H1 (cell line): ENCODE measurements around the gene FOXN1. TPM values are rescaled to one million over a fixed set of nuclear protein-coding genes. Genes with fewer than 3 reads are reported as not detected.

Experiments used
- CTCF ChIA-PET: fragments of 300-600 bp; sonication (Branson Sonifier 250); formaldehyde crosslinking; loops from one replicate; lab custom pipeline; 2021; ENCODE audit not compliant: partially characterized antibody; lab: Charles Lee
- POLR2A ChIA-PET: fragments of 300-600 bp; sonication (Branson Sonifier 250); formaldehyde crosslinking; loops from one replicate; lab custom pipeline; 2021; ENCODE audit warnings: inconsistent platforms; ENCODE audit not compliant: partially characterized antibody; lab: Charles Lee
- DNase-seq, 2 experiments: peaks; one replicate each; pipeline versions ENCODE4 v3.0.0 to v3.0.0-alpha.2; 2010 to 2022; ENCODE audit warnings: low spot score in 2 of 2, low read depth in 1 of 2, mixed read lengths in 1 of 2
- FAIRE-seq: peaks from 2 replicates; lab custom pipeline; 2011; peaks lifted over from hg19 to GRCh38; lab: Jason Lieb, UNC
- H2AFZ ChIP-seq: 2 replicates; pipeline ENCODE4 v1.8.1; 2012; ENCODE audit warnings: low read length, inconsistent platforms
- H2AK5ac ChIP-seq: 2 replicates; pipeline ENCODE4 v1.6.1; 2013; ENCODE audit warnings: low read depth, low read length
- H2BK120ac ChIP-seq: replicated peaks from 2 replicates; pipeline ENCODE3; 2013; ENCODE audit warnings: low read depth, low read length, inconsistent platforms
- H2BK12ac ChIP-seq: 2 replicates; pipeline ENCODE4 v1.6.1; 2013; ENCODE audit warnings: low read depth, low read length
- H2BK15ac ChIP-seq: 2 replicates; pipeline ENCODE4 v1.6.1; 2013; ENCODE audit warnings: low read length
- H2BK20ac ChIP-seq: 2 replicates; pipeline ENCODE4 v1.6.1; 2013; ENCODE audit warnings: low read length
- H2BK5ac ChIP-seq: 2 replicates; pipeline ENCODE4 v1.6.1; 2013; ENCODE audit warnings: low read depth, low read length
- H3K14ac ChIP-seq: 2 replicates; pipeline ENCODE4 v1.6.1; 2013; ENCODE audit warnings: inconsistent platforms; ENCODE audit not compliant: insufficient read length
- H3K18ac ChIP-seq: 2 replicates; pipeline ENCODE4 v1.6.1; 2013; ENCODE audit warnings: low read length; ENCODE audit errors: extremely low read depth
- H3K23ac ChIP-seq: 2 replicates; pipeline ENCODE4 v1.6.1; 2013; ENCODE audit warnings: inconsistent platforms; ENCODE audit not compliant: insufficient read length
- H3K23me2 ChIP-seq: 2 replicates; pipeline ENCODE4 v1.6.1; 2013; ENCODE audit warnings: low read depth, low read length
- H3K27ac ChIP-seq: 2 replicates; pipeline ENCODE4 v1.6.1; 2011; ENCODE audit warnings: low read depth, low read length, inconsistent platforms
- H3K27me3 ChIP-seq, 4 experiments: replicated peaks in 1 of 4; 1 replicate in 1 of 4; 2 replicates in 3 of 4; pipeline versions ENCODE4 v1.6.1 to v1.8.1; 2011 to 2013; ENCODE audit warnings: low read length in 3 of 4, mild to moderate bottlenecking in 3 of 4, inconsistent platforms in 2 of 4, mixed read lengths in 2 of 4, moderate library complexity in 1 of 4; ENCODE audit not compliant: control insufficient read depth in 3 of 4, insufficient read depth in 3 of 4; ENCODE audit errors: extremely low read depth in 1 of 4
- H3K36me3 ChIP-seq, 4 experiments: 2 replicates each; pipeline versions ENCODE4 v1.6.1 to v1.8.1; 2011 to 2013; ENCODE audit warnings: mild to moderate bottlenecking in 4 of 4, low read length in 3 of 4, moderate library complexity in 2 of 4, control low read depth in 1 of 4, inconsistent platforms in 1 of 4; ENCODE audit not compliant: insufficient read depth in 4 of 4, control insufficient read depth in 2 of 4
- H3K4ac ChIP-seq: replicated peaks from 2 replicates; pipeline ENCODE3; 2013; ENCODE audit warnings: low read length, low read depth, mixed read lengths, inconsistent platforms; ENCODE audit not compliant: insufficient read length
- H3K4me1 ChIP-seq, 4 experiments: replicated peaks in 1 of 4; 1 replicate in 1 of 4; 2 replicates in 3 of 4; pipeline versions ENCODE4 v1.6.1 to v1.8.1; 2011 to 2013; ENCODE audit warnings: low read length in 3 of 4, inconsistent platforms in 2 of 4, mixed read lengths in 1 of 4; ENCODE audit not compliant: insufficient read depth in 4 of 4, control insufficient read depth in 3 of 4
- H3K4me2 ChIP-seq, 2 experiments: 2 replicates each; pipeline versions ENCODE4 v1.6.1 to v1.8.1; 2011 to 2013; ENCODE audit warnings: low read depth in 2 of 2, low read length in 2 of 2, control low read depth in 1 of 2, inconsistent platforms in 1 of 2, mild to moderate bottlenecking in 1 of 2; ENCODE audit not compliant: insufficient read depth in 1 of 2
- H3K4me3 ChIP-seq, 4 experiments: fragments of 200-600, 300-600 bp in 1 of 4; sonication (generic), shearing (Covaris generic), sonication (Bioruptor Twin) in 1 of 4; 2 replicates each; pipeline versions ENCODE4 v1.5.1 to v1.8.1; 2011 to 2016; ENCODE audit warnings: low read length in 4 of 4, low read depth in 3 of 4, control low read depth in 2 of 4, inconsistent platforms in 2 of 4, mild to moderate bottlenecking in 2 of 4, mixed read lengths in 1 of 4, moderate library complexity in 1 of 4; ENCODE audit not compliant: insufficient read depth in 2 of 4; ENCODE audit errors: extremely low read depth in 1 of 4
- H3K56ac ChIP-seq: replicated peaks from 2 replicates; pipeline ENCODE3; 2013; ENCODE audit warnings: low read depth, mild to moderate bottlenecking, mixed read lengths, low read length, inconsistent platforms; ENCODE audit not compliant: insufficient read length
- H3K79me1 ChIP-seq: 2 replicates; pipeline ENCODE4 v1.6.1; 2013; ENCODE audit warnings: low read depth, low read length, control low read depth
- H3K79me2 ChIP-seq, 2 experiments: 2 replicates each; pipeline versions ENCODE4 v1.6.1 to v1.8.1; 2012 to 2013; ENCODE audit warnings: low read length in 2 of 2, mild to moderate bottlenecking in 2 of 2, inconsistent platforms in 1 of 2; ENCODE audit not compliant: insufficient read depth in 2 of 2, control insufficient read depth in 1 of 2
- H3K9ac ChIP-seq, 4 experiments: replicated peaks in 1 of 4; 1 replicate in 1 of 4; 2 replicates in 3 of 4; pipeline versions ENCODE4 v1.6.1 to v1.8.1; 2011 to 2013; ENCODE audit warnings: low read depth in 3 of 4, low read length in 3 of 4, control low read depth in 2 of 4, mild to moderate bottlenecking in 2 of 4, moderate library complexity in 2 of 4, inconsistent platforms in 1 of 4; ENCODE audit errors: extremely low read depth in 1 of 4
- H3K9me3 ChIP-seq, 2 experiments: 2 replicates each; pipeline versions ENCODE4 v1.6.1 to v1.8.1; 2012 to 2013; ENCODE audit warnings: mild to moderate bottlenecking in 2 of 2, moderate library complexity in 2 of 2, control low read depth in 1 of 2, inconsistent platforms in 1 of 2, low read depth in 1 of 2, low read length in 1 of 2, mixed read lengths in 1 of 2; ENCODE audit not compliant: insufficient read depth in 2 of 2
- H4K20me1 ChIP-seq, 2 experiments: replicated peaks in 1 of 2; 2 replicates each; pipeline versions ENCODE3 to v1.8.1; 2011 to 2013; ENCODE audit warnings: inconsistent platforms in 2 of 2, low read length in 2 of 2, mild to moderate bottlenecking in 1 of 2; ENCODE audit not compliant: insufficient read depth in 2 of 2, control insufficient read depth in 1 of 2
- H4K5ac ChIP-seq: 2 replicates; pipeline ENCODE4 v1.6.1; 2013; ENCODE audit warnings: low read length, low read depth, mixed read lengths, inconsistent platforms; ENCODE audit not compliant: insufficient read length
- H4K8ac ChIP-seq: 2 replicates; pipeline ENCODE4 v1.8.0; 2013; ENCODE audit warnings: mild to moderate bottlenecking, moderate library complexity, low read length, inconsistent platforms; ENCODE audit not compliant: insufficient read depth; ENCODE audit errors: extremely low read depth
- H4K91ac ChIP-seq: replicated peaks from 2 replicates; pipeline ENCODE3; 2013; ENCODE audit warnings: low read length, mixed read lengths, inconsistent platforms; ENCODE audit not compliant: insufficient read length
- KDM5A ChIP-seq: fragments of 200-600 bp; IDR thresholded peaks from 2 replicates; pipeline ENCODE4 v1.7.1; 2012; ENCODE audit warnings: mild to moderate bottlenecking, low read length, inconsistent platforms, mixed read lengths
- SAP30 ChIP-seq: fragments of 300-600 bp; sonication (generic); IDR thresholded peaks from 2 replicates; pipeline ENCODE4 v1.7.1; 2012; ENCODE audit warnings: low read length, moderate library complexity, mild to moderate bottlenecking, inconsistent platforms; ENCODE audit not compliant: insufficient read depth, insufficient replicate concordance
- ZNF274 ChIP-seq: IDR thresholded peaks from 2 replicates; pipeline ENCODE4 v1.7.0; 2012; ENCODE audit warnings: low read length, borderline replicate concordance; ENCODE audit errors: extremely low read depth
- WGBS, 2 experiments: shearing (Covaris generic) in 1 of 2; methylation state at CpG; one replicate each; pipeline versions ENCODE4 v1.1.6 to v1.1.7; 2013 to 2015; ENCODE audit warnings: low lambda C conversion rate in 2 of 2, mixed read lengths in 2 of 2, inconsistent platforms in 1 of 2, low coverage in 1 of 2, missing lambda C conversion rate in 1 of 2; ENCODE audit not compliant: insufficient replicate concordance in 2 of 2, insufficient coverage in 1 of 2, insufficient read length in 1 of 2; ENCODE audit errors: extremely low coverage in 1 of 2, missing lambda C conversion rate in 1 of 2; 5-methylcytosine and 5-hydroxymethylcytosine counted together
- polyA plus RNA-seq, 7 experiments: library from polyadenylated mRNA; depleted of rRNA in 3 of 7; stranded (reverse) in 5 of 7; unstranded in 2 of 7; fragments of >200 nt in 5 of 7; fragments of 200-250 nt in 2 of 7; gene quantifications; 1 replicate in 5 of 7; 2 replicates in 1 of 7; 4 replicates in 1 of 7; pipeline versions ENCODE4 v1.2.1 to v1.2.3, GENCODE V29; 2011 to 2013; ENCODE audit warnings: missing spikeins in 2 of 7, mixed read lengths in 2 of 7
- total RNA-seq: library from RNA; stranded (reverse); fragmentation: NEBNext Ultra II Directional; extraction: Animal tissue kit (Norgen Biotek cat#: 25700); gene quantifications from 2 replicates; pipeline ENCODE4 v1.2.1, GENCODE V29; 2021

Gene FOXN1
- total and polyA plus RNA-seq, 2 of the 8 experiments (the other 6 are each of a cell fraction or from before 2014, with no cell fraction given), result not detected

DNA sequence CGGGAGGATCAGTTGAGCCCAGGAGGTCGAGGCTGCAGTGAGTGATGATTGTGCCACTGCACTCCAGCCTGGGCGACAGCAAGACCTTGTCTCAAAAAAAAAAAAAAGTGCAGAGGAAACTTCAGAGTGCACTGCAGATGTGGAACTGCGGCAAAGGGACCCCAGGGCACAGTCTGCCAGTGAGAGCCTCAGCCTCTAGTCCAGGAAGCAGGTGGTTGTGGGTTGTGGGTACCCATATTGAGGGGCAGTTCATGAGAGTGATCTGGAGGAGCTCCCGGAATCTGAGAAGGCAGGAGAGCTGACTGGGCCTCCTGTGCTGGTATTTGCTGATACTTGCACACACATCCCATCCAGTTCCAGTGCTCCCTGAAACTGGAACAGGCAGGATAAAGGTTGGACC is 13.1 kb downstream of the FOXN1 start:
- ChIA-PET POLR2A (no interaction called here), CTCF (interaction anchor here (1.0 to 5.0 kb wide), 5 partner anchors 17 to 134 kb away, joined by 3 to 35 read pairs (median 19); no protein-coding TSS in a partner anchor)
- H2BK12ac ChIP-seq, result no peak overlapping the region
- no peak overlapping the region for H3K4ac ChIP-seq
- no peaks in the 10 kb centered on the region for H4K20me1 ChIP-seq
- peak overlapping the region; percentile 3; the same call in 1 of the 2 replicates for H4K8ac ChIP-seq
- no peak for FAIRE-seq
- no peak for DNase-seq
- H2BK5ac ChIP-seq, result no peak overlapping the region
- H3K4me3 ChIP-seq, result no peak overlapping the region
- WGBS, 2 experiments, result 84% methylated on average over 5 of the region's 5 CpGs; no CpG with 5 or more reads in 1 of the 2 experiments
- H2BK120ac ChIP-seq, result no peak overlapping the region
- H2BK15ac ChIP-seq, result no peak overlapping the region
- no peaks in the 10 kb centered on the region for H3K27me3 ChIP-seq
- H3K4me1 ChIP-seq, result peaks cover 0 to 15% (median 4%) of the 10 kb centered on the region in 4 experiments; a peak in 3 of 7 replicates
- no peak overlapping the region for H3K4me2 ChIP-seq
- no peak overlapping the region for H3K27ac ChIP-seq
- no peaks in the 10 kb centered on the region for H3K79me1 ChIP-seq
- H3K9ac ChIP-seq, result no peak overlapping the region
- no peaks in the 10 kb centered on the region for H3K36me3 ChIP-seq
- no peak overlapping the region for H3K14ac ChIP-seq
- no peak overlapping the region for H2BK20ac ChIP-seq
- no peak overlapping the region for H3K18ac ChIP-seq
- H3K79me2 ChIP-seq, result no peaks in the 10 kb centered on the region
- no peak overlapping the region for H3K23ac ChIP-seq
- no peak overlapping the region for H2AFZ ChIP-seq
- no peak overlapping the region for H2AK5ac ChIP-seq
- H4K91ac ChIP-seq, result no peak overlapping the region
- no peaks in the 10 kb centered on the region for H3K23me2 ChIP-seq
- no peak overlapping the region for H3K56ac ChIP-seq
- H4K5ac ChIP-seq, result no peak overlapping the region
- no peaks in the 10 kb centered on the region for H3K9me3 ChIP-seq
- TF ChIP-seq KDM5A, result no peak
- no peak for TF ChIP-seq ZNF274
- TF ChIP-seq SAP30, result no peak
